ENCODE results near the gene AGAP3. TPM values are rescaled to one million over a fixed set of nuclear protein-coding genes. Genes with fewer than 3 reads are reported as not detected.

Gene AGAP3
- total RNA-seq, 1 donor from 2014 or later = 99.7 TPM

GRCh38 chr7:151152643-151153513, 66.6 kb downstream of the AGAP3 start:
- no peak for DNase-seq (ENCODE audit: extremely low read depth, low read depth, low spot score)

GRCh38 chr7:151157645-151158329, 71.5 kb downstream of the AGAP3 start:
- no peak for DNase-seq (ENCODE audit: extremely low read depth, low read depth, low spot score)

GRCh38 chr7:151161757-151162156, 75.5 kb downstream of the AGAP3 start:
- DNase-seq (ENCODE audit: extremely low read depth, low read depth, low spot score) = no peak

- DNase-seq (ENCODE audit: extremely low read depth, low read depth, low spot score) = no peak
Measured at GRCh38 chr7:151166629-151167196, 80.4 kb downstream of the AGAP3 start.

- DNase-seq (ENCODE audit: extremely low read depth, low read depth, low spot score) = no peak
Measured at GRCh38 chr7:151167197-151167961, 81.1 kb downstream of the AGAP3 start, which contains the start of gene GBX1. GBX1 (minus strand) TSS chr7:151167694; CDS start chr7:151167548, 146 bp downstream.

GRCh38 chr7:151168003-151168786, 81.9 kb downstream of the AGAP3 start:
- DNase-seq (ENCODE audit: extremely low read depth, low read depth, low spot score) = no peak

- no peak for DNase-seq (ENCODE audit: extremely low read depth, low read depth, low spot score)
Measured at GRCh38 chr7:151168787-151169162, 82.5 kb downstream of the AGAP3 start.

GRCh38 chr7:151172273-151173141, 86.2 kb downstream of the AGAP3 start:
- no peak for DNase-seq (ENCODE audit: extremely low read depth, low read depth, low spot score)

- DNase-seq (ENCODE audit: extremely low read depth, low read depth, low spot score) = no peak
Measured at GRCh38 chr7:151173386-151174245, 87.3 kb downstream of the AGAP3 start.

GRCh38 chr7:151174246-151175046, 88.2 kb downstream of the AGAP3 start:
- no peak for DNase-seq (ENCODE audit: extremely low read depth, low read depth, low spot score)

GRCh38 chr7:151175047-151175792, 88.9 kb downstream of the AGAP3 start:
- no peak for DNase-seq (ENCODE audit: extremely low read depth, low read depth, low spot score)

- no peak for DNase-seq (ENCODE audit: extremely low read depth, low read depth, low spot score)
Measured at GRCh38 chr7:151175793-151176311, 89.6 kb downstream of the AGAP3 start.

GRCh38 chr7:151176401-151176800, 90.1 kb downstream of the AGAP3 start:
- DNase-seq (ENCODE audit: extremely low read depth, low read depth, low spot score) = no peak

GRCh38 chr7:151177310-151177709, 91.0 kb downstream of the AGAP3 start:
- DNase-seq (ENCODE audit: extremely low read depth, low read depth, low spot score) = no peak

GRCh38 chr7:151178236-151178635, 92.0 kb downstream of the AGAP3 start:
- DNase-seq (ENCODE audit: extremely low read depth, low read depth, low spot score) = no peak

- no peak for DNase-seq (ENCODE audit: extremely low read depth, low read depth, low spot score)
Measured at GRCh38 chr7:151178831-151179230, 92.6 kb downstream of the AGAP3 start.
